GM12878 (cell line): Measurements from ENCODE around the gene KLHL22.

Experiments
- REST ChIP-seq: IDR thresholded peaks from 2 replicates; pipeline ENCODE4 v1.6.1; 2012; ENCODE audit warnings: mild to moderate bottlenecking, low read depth, low read length
- SIN3A ChIP-seq: IDR thresholded peaks from 2 replicates; pipeline ENCODE4 v1.6.1; 2012; ENCODE audit warnings: low read depth, low read length, improper control_type of control experiment

GRCh38 chr22:20424932-20425565, 70.5 kb downstream of the KLHL22 start:
- TF ChIP-seq REST (no peak), SIN3A (no peak)
